Measurements from ENCODE around the gene SGF29.

SGF29 gene

GRCh38 chr16:28537964-28538732, 15.6 kb upstream of the SGF29 start:
- no peak overlapping the region for H3K27ac ChIP-seq (ENCODE audit: low read length)
- DNase-seq, result no peak
- no peak overlapping the region for H3K4me3 ChIP-seq (ENCODE audit: low read depth in 1 of 2, low read length in 2 of 2)
- H3K9me3 ChIP-seq (ENCODE audit: insufficient read depth, low read length, severe bottlenecking), result no peaks in the 10 kb centered on the region
- no peak overlapping the region for H3K9ac ChIP-seq (ENCODE audit: low read depth, low read length)
- H3K4me2 ChIP-seq (ENCODE audit: insufficient read depth, low read length), result no peak overlapping the region
- H4K20me1 ChIP-seq (ENCODE audit: insufficient read depth, low read length), result no peaks in the 10 kb centered on the region
- H3K36me3 ChIP-seq (ENCODE audit: insufficient read depth, low read length), result no peaks in the 10 kb centered on the region
- H3K79me2 ChIP-seq (ENCODE audit: insufficient read depth, low read length), result no peaks in the 10 kb centered on the region
- ATAC-seq (ENCODE audit: insufficient read depth, low read depth), result no peak
- H3K27me3 ChIP-seq (ENCODE audit: insufficient read depth, low read length, poor library complexity), result no peaks in the 10 kb centered on the region
- no peak overlapping the region for H2AFZ ChIP-seq (ENCODE audit: low read depth, low read length)
- H3K4me1 ChIP-seq (ENCODE audit: insufficient read depth, low read length), result no peaks in the 10 kb centered on the region
- TF ChIP-seq EZH2 (IDR thresholded peaks at IDR 0.05; ENCODE audit: borderline replicate concordance, low read depth, low read length, severe bottlenecking) (no peak), CTCF (IDR thresholded peaks at IDR 0.05; ENCODE audit: borderline replicate concordance, extremely low read depth, low read length, poor library complexity, severe bottlenecking) (no peak)

GRCh38 chr16:28538733-28539596, 14.8 kb upstream of the SGF29 start, which contains the start of gene NUPR1:
TSS of gene NUPR1 (minus strand) at chr16:28538974. CDS start at chr16:28538907, 67 bp downstream.
- no peaks in the 10 kb centered on the region for H3K4me1 ChIP-seq (ENCODE audit: insufficient read depth, low read length)
- no peaks in the 10 kb centered on the region for H3K79me2 ChIP-seq (ENCODE audit: insufficient read depth, low read length)
- H2AFZ ChIP-seq (ENCODE audit: low read depth, low read length), result no peak within 1 kb of the TSS
- H3K4me3 ChIP-seq (ENCODE audit: low read depth in 1 of 2, low read length in 2 of 2), result no peak within 1 kb of the TSS
- no peaks in the 10 kb centered on the region for H3K27me3 ChIP-seq (ENCODE audit: insufficient read depth, low read length, poor library complexity)
- ATAC-seq (ENCODE audit: insufficient read depth, low read depth), result no peak
- H4K20me1 ChIP-seq (ENCODE audit: insufficient read depth, low read length), result no peaks in the 10 kb centered on the region
- no peak for DNase-seq
- TF ChIP-seq EZH2 (IDR thresholded peaks at IDR 0.05; ENCODE audit: borderline replicate concordance, low read depth, low read length, severe bottlenecking) (no peak), CTCF (IDR thresholded peaks at IDR 0.05; ENCODE audit: borderline replicate concordance, extremely low read depth, low read length, poor library complexity, severe bottlenecking) (no peak)
- H3K9me3 ChIP-seq (ENCODE audit: insufficient read depth, low read length, severe bottlenecking), result no peaks in the 10 kb centered on the region
- H3K9ac ChIP-seq (ENCODE audit: low read depth, low read length), result no peak within 1 kb of the TSS
- H3K27ac ChIP-seq (ENCODE audit: low read length), result no peak within 1 kb of the TSS
- H3K4me2 ChIP-seq (ENCODE audit: insufficient read depth, low read length), result no peak within 1 kb of the TSS
- H3K36me3 ChIP-seq (ENCODE audit: insufficient read depth, low read length), result no peaks in the 10 kb centered on the region

- Histone ChIP-seq H3K27me3 (ENCODE audit: insufficient read depth, low read length, poor library complexity) (no peaks in the 10 kb centered on the region), H2AFZ (ENCODE audit: low read depth, low read length) (no peak overlapping the region; the same call in 1 of the 2 replicates), H3K9me3 (ENCODE audit: insufficient read depth, low read length, severe bottlenecking) (no peaks in the 10 kb centered on the region), H4K20me1 (ENCODE audit: insufficient read depth, low read length) (no peaks in the 10 kb centered on the region), H3K4me2 (ENCODE audit: insufficient read depth, low read length) (no peak overlapping the region), H3K36me3 (ENCODE audit: insufficient read depth, low read length) (no peaks in the 10 kb centered on the region), H3K27ac (ENCODE audit: low read length) (no peak overlapping the region), H3K4me1 (ENCODE audit: insufficient read depth, low read length) (no peaks in the 10 kb centered on the region), H3K4me3 (ENCODE audit: low read depth in 1 of 2, low read length in 2 of 2) (no peak overlapping the region), H3K9ac (ENCODE audit: low read depth, low read length) (no peak overlapping the region), H3K79me2 (ENCODE audit: insufficient read depth, low read length) (no peaks in the 10 kb centered on the region)
- TF ChIP-seq EZH2 (IDR thresholded peaks at IDR 0.05; ENCODE audit: borderline replicate concordance, low read depth, low read length, severe bottlenecking) (no peak), CTCF (IDR thresholded peaks at IDR 0.05; ENCODE audit: borderline replicate concordance, extremely low read depth, low read length, poor library complexity, severe bottlenecking) (no peak)
- DNase-seq, result no peak
- ATAC-seq (ENCODE audit: insufficient read depth, low read depth), result no peak
These were observed 13.4 kb upstream of the SGF29 start for GRCh38 chr16:28540346-28540745.

All from DND-41 (cell line).